NCI-H1694 treated with DMSO at 0.1 percent for 48 hours (cell line): ENCODE measurements around the gene RSL24D1.

Experiments
- DNase-seq: peaks from one replicate; lab custom pipeline; 2025; lab: John Stamatoyannopoulos, UW

Gene RSL24D1

GRCh38 chr15:55196458-55197361 is at the start of gene RSL24D1:
TSS of gene RSL24D1 (minus strand) at chr15:55196941. CDS start at chr15:55196890, 51 bp downstream.
- DNase-seq: peak; percentile 92

- no peak for DNase-seq
Observed at GRCh38 chr15:55245059-55245458, 48.3 kb upstream of the RSL24D1 start.

- DNase-seq: no peak
Observed at GRCh38 chr15:55241891-55242290, 45.1 kb upstream of the RSL24D1 start.

- no peak for DNase-seq
Observed at GRCh38 chr15:55241186-55241585, 44.4 kb upstream of the RSL24D1 start.

GRCh38 chr15:55240125-55240760 is 43.5 kb upstream of the RSL24D1 start:
- DNase-seq: no peak

GRCh38 chr15:55239440-55240124 is 42.8 kb upstream of the RSL24D1 start:
- DNase-seq: no peak

- DNase-seq: no peak
Observed at GRCh38 chr15:55238877-55239276, 42.1 kb upstream of the RSL24D1 start.

- DNase-seq: no peak
Observed at GRCh38 chr15:55237219-55238130, 40.7 kb upstream of the RSL24D1 start.

GRCh38 chr15:55235546-55236036 is 38.9 kb upstream of the RSL24D1 start:
- no peak for DNase-seq

- no peak for DNase-seq
Observed at GRCh38 chr15:55234800-55235104, 38.0 kb upstream of the RSL24D1 start.

GRCh38 chr15:55234104-55234799 is 37.5 kb upstream of the RSL24D1 start:
- no peak for DNase-seq

- no peak for DNase-seq
Observed at GRCh38 chr15:55231455-55231854, 34.7 kb upstream of the RSL24D1 start.

GRCh38 chr15:55230953-55231352 is 34.2 kb upstream of the RSL24D1 start:
- DNase-seq: no peak

GRCh38 chr15:55230051-55230670 is 33.4 kb upstream of the RSL24D1 start:
- DNase-seq: no peak

GRCh38 chr15:55226127-55226526 is 29.4 kb upstream of the RSL24D1 start:
- no peak for DNase-seq

- no peak for DNase-seq
Observed at GRCh38 chr15:55224892-55225291, 28.2 kb upstream of the RSL24D1 start.

GRCh38 chr15:55222588-55222987 is 25.8 kb upstream of the RSL24D1 start:
- DNase-seq: no peak

GRCh38 chr15:55221090-55222011 is 24.6 kb upstream of the RSL24D1 start:
- DNase-seq: peak; percentile 6

- no peak for DNase-seq
Observed at GRCh38 chr15:55220606-55221005, 23.9 kb upstream of the RSL24D1 start.
